HepG2 (cell line): ENCODE results near the gene CTAGE8.
"Not testable (repeated sequence)": the region's sequence is repeated elsewhere in the genome, so short reads cannot be mapped to it uniquely, and the experiment has no call there.

Experiments used
- ATF1 ChIP-seq: IDR thresholded peaks from 2 replicates; pipeline ENCODE4 v1.6.1; 2016; ENCODE audit warnings: mild to moderate bottlenecking, control low read depth
- BRF2 ChIP-seq: sonication (generic); formaldehyde crosslinking; IDR thresholded peaks from 2 replicates; pipeline ENCODE4 v1.8.1; 2022; ENCODE audit warnings: mild to moderate bottlenecking, missing genetic modification reagents
- CTCF ChIP-seq: sonication (generic); formaldehyde crosslinking; IDR thresholded peaks from 2 replicates; pipeline ENCODE4 v1.5.0; 2020; ENCODE audit warnings: mild to moderate bottlenecking, missing genetic modification reagents, moderate library complexity
- GTF2F1 ChIP-seq: fragments of 150-350 bp; IDR thresholded peaks from 2 replicates; pipeline ENCODE4 v1.6.1; 2014; ENCODE audit warnings: low read length
- MAFG ChIP-seq: sonication (generic); formaldehyde crosslinking; IDR thresholded peaks from 2 replicates; pipeline ENCODE4 v1.5.1; 2020; ENCODE audit warnings: mild to moderate bottlenecking, missing genetic modification reagents
- MXI1 ChIP-seq: IDR thresholded peaks from 3 replicates; pipeline ENCODE4 v1.6.1; 2012; ENCODE audit warnings: low read depth, low read length, inconsistent platforms, borderline replicate concordance
- NPAS2 ChIP-seq: sonication (generic); formaldehyde crosslinking; IDR thresholded peaks from 2 replicates; pipeline ENCODE4 v1.8.0; 2022; ENCODE audit warnings: mild to moderate bottlenecking, missing genetic modification reagents, borderline replicate concordance
- POLR2AphosphoS5 ChIP-seq: IDR thresholded peaks from 2 replicates; pipeline ENCODE4 v1.6.1; 2012; ENCODE audit warnings: low read depth, low read length
- REST ChIP-seq, 2 experiments: IDR thresholded peaks; 2 replicates each; pipeline ENCODE4 v1.6.1; 2011 to 2012; ENCODE audit warnings: low read length in 2 of 2, borderline replicate concordance in 1 of 2, low read depth in 1 of 2, mild to moderate bottlenecking in 1 of 2, moderate library complexity in 1 of 2
- RFX3 ChIP-seq: IDR thresholded peaks from 2 replicates; pipeline ENCODE4 v1.6.1; 2016; ENCODE audit warnings: missing biosample characterization, missing genetic modification reagents
- ZFP37 ChIP-seq: sonication (generic); formaldehyde crosslinking; IDR thresholded peaks from 2 replicates; pipeline ENCODE4 v1.4.0; 2020; ENCODE audit warnings: missing genetic modification reagents, borderline replicate concordance
- ZNF251 ChIP-seq: sonication (generic); formaldehyde crosslinking; IDR thresholded peaks from 2 replicates; pipeline ENCODE4 v1.9.0; 2021; ENCODE audit warnings: mild to moderate bottlenecking, missing genetic modification reagents
- ZNF407 ChIP-seq: sonication (generic); formaldehyde crosslinking; IDR thresholded peaks from one replicate; pipeline ENCODE4 v1.5.1; 2020; ENCODE audit warnings: mild to moderate bottlenecking, missing genetic modification reagents; ENCODE audit errors: not compliant biosample characterization
- ZNF720 ChIP-seq: sonication (generic); formaldehyde crosslinking; IDR thresholded peaks from 2 replicates; pipeline ENCODE4 v1.4.0; 2020; ENCODE audit warnings: missing genetic modification reagents

GRCh38 chr7:144226866-144227265, 42.2 kb downstream of the CTAGE8 start:
- TF ChIP-seq CTCF (CRISPR knock-in tag); NPAS2 (CRISPR knock-in tag); ZFP37; RFX3 (CRISPR knock-in tag); GTF2F1; ZNF251; REST (IDR thresholded peaks at IDR 0.05; ENCODE audit: borderline replicate concordance in 1 of 2, low read depth in 1 of 2, low read length in 2 of 2); ZNF720 (CRISPR knock-in tag); POLR2AphosphoS5; MXI1; MAFG (CRISPR knock-in tag); ZNF407 (CRISPR knock-in tag); ATF1 (CRISPR knock-in tag); BRF2: not testable (repeated sequence)
